ENCODE data around the gene DNAAF9.

Gene DNAAF9

DNA sequence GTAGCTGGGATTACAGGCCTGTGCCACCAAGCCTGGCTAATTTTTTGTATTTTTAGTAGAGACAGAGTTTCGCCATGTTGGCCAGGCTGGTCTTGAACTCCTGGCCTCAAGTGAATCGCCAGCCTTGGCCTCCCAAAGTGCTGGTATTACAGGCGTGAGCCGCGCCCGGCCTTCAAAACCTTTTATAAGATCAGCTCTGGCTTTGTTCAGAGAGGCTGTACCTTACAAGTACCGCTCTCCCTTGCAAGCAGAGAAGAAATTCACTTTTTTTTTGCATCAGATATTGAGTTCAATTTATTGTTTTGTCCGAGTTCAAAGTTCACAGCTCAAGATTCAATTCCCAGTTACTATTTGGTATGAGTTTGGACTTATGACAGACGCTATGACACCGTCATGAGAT, 1.9 kb upstream of the DNAAF9 start:
- Histone ChIP-seq H3K27me3 (ENCODE audit: insufficient read depth, low read length, poor library complexity, severe bottlenecking) (no peaks in the 10 kb centered on the region), H3K79me2 (ENCODE audit: insufficient read depth, low read length) (peaks cover 30% of the 10 kb centered on the region), H3K4me2 (ENCODE audit: low read depth, low read length, poor library complexity, severe bottlenecking) (no peak overlapping the region), H3K9me2 (replicated peaks; ENCODE audit: low read depth, low read length) (no peaks in the 10 kb centered on the region), H3K4me1 (ENCODE audit: insufficient read depth, low read length, poor library complexity, severe bottlenecking) (peaks cover 23% of the 10 kb centered on the region), H4K20me1 (ENCODE audit: insufficient read depth, low read length, poor library complexity, severe bottlenecking) (peaks cover 9% of the 10 kb centered on the region), H3K4me3 (ENCODE audit: low read length, poor library complexity, severe bottlenecking) (no peak overlapping the region), H3F3A (ENCODE audit: low read depth) (0 out of 2 replicates have a peak, but pooled peaks cover 4% of the 10 kb centered on the region), H3K9me3 (ENCODE audit: insufficient read depth, low read depth, low read length) (no peaks in the 10 kb centered on the region), H2AFZ (ENCODE audit: low read length) (no peak overlapping the region), H3K9ac (ENCODE audit: low read depth, low read length, poor library complexity, severe bottlenecking) (no peak overlapping the region), H3K36me3 (ENCODE audit: insufficient read depth, low read length) (no peaks in the 10 kb centered on the region)
- TF ChIP-seq, protein P1, sequence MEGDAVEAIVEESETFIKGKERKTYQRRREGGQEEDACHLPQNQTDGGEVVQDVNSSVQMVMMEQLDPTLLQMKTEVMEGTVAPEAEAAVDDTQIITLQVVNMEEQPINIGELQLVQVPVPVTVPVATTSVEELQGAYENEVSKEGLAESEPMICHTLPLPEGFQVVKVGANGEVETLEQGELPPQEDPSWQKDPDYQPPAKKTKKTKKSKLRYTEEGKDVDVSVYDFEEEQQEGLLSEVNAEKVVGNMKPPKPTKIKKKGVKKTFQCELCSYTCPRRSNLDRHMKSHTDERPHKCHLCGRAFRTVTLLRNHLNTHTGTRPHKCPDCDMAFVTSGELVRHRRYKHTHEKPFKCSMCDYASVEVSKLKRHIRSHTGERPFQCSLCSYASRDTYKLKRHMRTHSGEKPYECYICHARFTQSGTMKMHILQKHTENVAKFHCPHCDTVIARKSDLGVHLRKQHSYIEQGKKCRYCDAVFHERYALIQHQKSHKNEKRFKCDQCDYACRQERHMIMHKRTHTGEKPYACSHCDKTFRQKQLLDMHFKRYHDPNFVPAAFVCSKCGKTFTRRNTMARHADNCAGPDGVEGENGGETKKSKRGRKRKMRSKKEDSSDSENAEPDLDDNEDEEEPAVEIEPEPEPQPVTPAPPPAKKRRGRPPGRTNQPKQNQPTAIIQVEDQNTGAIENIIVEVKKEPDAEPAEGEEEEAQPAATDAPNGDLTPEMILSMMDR (conservative IDR thresholded peaks at IDR 0.05; ENCODE audit: low read length): no peak
- TF ChIP-seq EZH2phosphoT487 (IDR thresholded peaks at IDR 0.05; ENCODE audit: borderline replicate concordance): no peak

DNA sequence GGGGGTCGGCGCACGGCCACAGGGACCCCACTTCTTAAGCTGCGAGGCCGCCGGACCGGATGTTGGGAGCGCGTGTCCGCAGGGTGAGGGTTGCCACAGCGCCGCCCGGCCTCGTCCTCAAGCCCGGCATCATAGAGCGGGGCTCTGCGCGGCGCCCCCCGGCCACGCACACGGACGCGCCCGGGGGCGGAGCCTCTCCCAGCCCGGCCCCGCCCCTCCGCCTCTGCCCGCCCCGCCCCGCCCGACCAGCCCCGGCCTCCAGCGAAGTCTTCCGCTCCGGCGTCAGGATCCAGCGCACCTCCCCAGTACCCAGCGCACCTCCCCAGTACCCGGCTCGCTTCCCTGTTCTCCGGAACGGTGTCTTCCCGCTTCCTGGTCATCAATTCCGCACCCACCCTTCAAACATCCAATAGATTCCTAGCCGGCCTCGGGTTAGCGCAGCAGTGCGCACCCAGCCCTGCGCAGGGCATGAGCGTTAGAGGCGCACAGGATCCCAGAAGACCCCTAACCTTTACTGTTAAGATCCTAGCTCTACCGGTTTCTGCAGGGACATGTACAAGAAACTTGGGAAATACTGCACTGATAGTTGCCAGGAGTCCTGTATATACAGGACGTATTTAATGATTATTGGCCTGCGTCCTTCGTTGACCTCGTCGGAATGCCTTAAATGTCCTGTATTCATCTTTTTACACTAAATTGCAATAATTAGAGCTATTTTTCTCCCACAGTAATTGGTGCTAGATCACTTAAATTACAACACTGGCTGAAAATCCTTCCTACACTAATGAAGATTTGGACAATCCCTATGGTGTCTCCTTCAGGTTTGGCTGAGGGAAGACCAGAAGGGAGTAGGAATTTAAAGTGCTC, 535 bp upstream of the DNAAF9 start:
- peak overlapping the region; percentile 99 for H2AFZ ChIP-seq (ENCODE audit: low read length)
- peak overlapping the region; percentile 88 for H3K4me3 ChIP-seq (ENCODE audit: low read length, poor library complexity, severe bottlenecking)
- peaks cover 40% of the 10 kb centered on the region for H3K79me2 ChIP-seq (ENCODE audit: insufficient read depth, low read length)
- no peaks in the 10 kb centered on the region for H3K36me3 ChIP-seq (ENCODE audit: insufficient read depth, low read length)
- TF ChIP-seq, protein P1 (conservative IDR thresholded peaks at IDR 0.05; ENCODE audit: low read length): no peak
- TF ChIP-seq EZH2phosphoT487 (IDR thresholded peaks at IDR 0.05; ENCODE audit: borderline replicate concordance): no peak
- peaks cover 12% of the 10 kb centered on the region for H4K20me1 ChIP-seq (ENCODE audit: insufficient read depth, low read length, poor library complexity, severe bottlenecking)
- H3K27me3 ChIP-seq (ENCODE audit: insufficient read depth, low read length, poor library complexity, severe bottlenecking): no peaks in the 10 kb centered on the region
- no peaks in the 10 kb centered on the region for H3K9me2 ChIP-seq (replicated peaks; ENCODE audit: low read depth, low read length)
- H3F3A ChIP-seq (ENCODE audit: low read depth): 0 out of 2 replicates have a peak, but pooled peaks cover 4% of the 10 kb centered on the region
- H3K4me1 ChIP-seq (ENCODE audit: insufficient read depth, low read length, poor library complexity, severe bottlenecking): peaks cover 23% of the 10 kb centered on the region
- H3K9me3 ChIP-seq (ENCODE audit: insufficient read depth, low read depth, low read length): no peaks in the 10 kb centered on the region
- H3K4me2 ChIP-seq (ENCODE audit: low read depth, low read length, poor library complexity, severe bottlenecking): peak overlapping the region; percentile 93
- H3K9ac ChIP-seq (ENCODE audit: low read depth, low read length, poor library complexity, severe bottlenecking): peak overlapping the region; percentile 64

DNA sequence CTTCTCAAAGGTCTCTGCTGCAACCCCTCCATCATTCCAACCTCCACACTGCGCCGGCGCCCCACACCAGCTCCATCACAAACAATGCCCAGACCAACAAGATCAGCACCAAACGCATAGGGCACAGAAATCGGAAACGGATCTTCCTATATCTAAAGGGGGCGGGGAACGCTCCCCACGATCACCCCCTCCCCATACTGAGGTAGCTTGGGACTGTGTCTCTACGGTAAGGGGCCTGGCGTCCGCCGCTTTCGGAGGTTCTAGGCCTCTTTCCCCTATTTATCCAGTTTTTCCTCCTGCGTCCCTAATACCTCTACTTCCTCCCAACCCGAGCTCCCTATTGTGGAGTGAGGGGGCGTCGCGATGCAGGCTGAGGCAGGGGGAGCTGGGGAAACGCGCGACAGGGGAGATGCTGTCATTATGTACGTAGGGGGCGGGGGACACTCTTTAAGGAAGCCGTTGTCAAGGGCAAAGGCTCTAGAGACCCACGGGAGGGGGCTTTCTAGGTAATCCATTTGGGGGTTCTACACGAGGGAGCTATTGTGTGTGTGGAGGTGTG, 909 bp downstream of the DNAAF9 start:
- Histone ChIP-seq H3K9me3 (ENCODE audit: insufficient read depth, low read depth, low read length) (no peaks in the 10 kb centered on the region), H4K20me1 (ENCODE audit: insufficient read depth, low read length, poor library complexity, severe bottlenecking) (peaks cover 13% of the 10 kb centered on the region), H3K4me1 (ENCODE audit: insufficient read depth, low read length, poor library complexity, severe bottlenecking) (peaks cover 23% of the 10 kb centered on the region), H3K9ac (ENCODE audit: low read depth, low read length, poor library complexity, severe bottlenecking) (peak overlapping the region; percentile 90), H3F3A (ENCODE audit: low read depth) (0 out of 2 replicates have a peak, but pooled peaks cover 4% of the 10 kb centered on the region), H3K36me3 (ENCODE audit: insufficient read depth, low read length) (no peaks in the 10 kb centered on the region), H3K9me2 (replicated peaks; ENCODE audit: low read depth, low read length) (no peaks in the 10 kb centered on the region), H3K79me2 (ENCODE audit: insufficient read depth, low read length) (peaks cover 54% of the 10 kb centered on the region), H2AFZ (ENCODE audit: low read length) (peak overlapping the region; percentile 88), H3K4me2 (ENCODE audit: low read depth, low read length, poor library complexity, severe bottlenecking) (peak overlapping the region; percentile 94), H3K27me3 (ENCODE audit: insufficient read depth, low read length, poor library complexity, severe bottlenecking) (no peaks in the 10 kb centered on the region), H3K4me3 (ENCODE audit: low read length, poor library complexity, severe bottlenecking) (peak overlapping the region; percentile 88)
- TF ChIP-seq EZH2phosphoT487 (IDR thresholded peaks at IDR 0.05; ENCODE audit: borderline replicate concordance): no peak
- TF ChIP-seq, protein P1 (conservative IDR thresholded peaks at IDR 0.05; ENCODE audit: low read length): no peak

All from Loucy (cell line).